HepG2 (cell line): ENCODE data around the gene GUCA2B. TPM values are rescaled to one million over a fixed set of nuclear protein-coding genes. Genes with fewer than 3 reads are reported as not detected.

ENCODE experiments used
- ATF1 ChIP-seq: IDR thresholded peaks from 2 replicates; pipeline ENCODE4 v1.6.1; 2016; ENCODE audit warnings: mild to moderate bottlenecking, control low read depth
- BCL6 ChIP-seq: IDR thresholded peaks from 2 replicates; pipeline ENCODE4 v1.6.1; 2016; ENCODE audit warnings: missing genetic modification reagents, missing compliant biosample characterization
- CHD4 ChIP-seq: fragments of 200-600 bp; sonication (generic); IDR thresholded peaks from 2 replicates; pipeline ENCODE4 v1.7.0; 2017; ENCODE audit warnings: mild to moderate bottlenecking, low read length, borderline replicate concordance
- FOSL1 ChIP-seq: sonication (generic); formaldehyde crosslinking; IDR thresholded peaks from 2 replicates; pipeline ENCODE4 v1.9.0; 2021; ENCODE audit warnings: missing genetic modification reagents, borderline replicate concordance
- GABPA ChIP-seq, 2 experiments: IDR thresholded peaks; 2 replicates each; pipeline ENCODE4 v1.6.1; 2011 to 2016; ENCODE audit warnings: low read depth in 2 of 2, low read length in 1 of 2, missing biosample characterization in 1 of 2, missing genetic modification characterization in 1 of 2
- HOXA9 ChIP-seq: sonication (generic); formaldehyde crosslinking; IDR thresholded peaks from 2 replicates; pipeline ENCODE4 v1.8.1; 2022; ENCODE audit warnings: missing genetic modification reagents, mild to moderate bottlenecking, moderate library complexity, borderline replicate concordance
- IRF2 ChIP-seq: IDR thresholded peaks from 2 replicates; pipeline ENCODE4 v1.6.1; 2018; ENCODE audit warnings: missing genetic modification reagents, missing compliant biosample characterization
- JUN ChIP-seq: sonication (generic); formaldehyde crosslinking; IDR thresholded peaks from 2 replicates; pipeline ENCODE4 v1.4.0; 2020; ENCODE audit warnings: mild to moderate bottlenecking, missing genetic modification reagents
- PHF21A ChIP-seq: sonication (generic); formaldehyde crosslinking; IDR thresholded peaks from 2 replicates; pipeline ENCODE4 v1.5.0; 2020; ENCODE audit warnings: mild to moderate bottlenecking, missing genetic modification reagents
- SPEN ChIP-seq: sonication (generic); formaldehyde crosslinking; IDR thresholded peaks from 2 replicates; pipeline ENCODE4 v1.5.1; 2020; ENCODE audit warnings: low read depth, mild to moderate bottlenecking, missing genetic modification reagents
- TSC22D2 ChIP-seq: sonication (generic); formaldehyde crosslinking; IDR thresholded peaks from 2 replicates; pipeline ENCODE4 v1.5.1; 2020; ENCODE audit warnings: missing genetic modification reagents, mild to moderate bottlenecking, borderline replicate concordance
- ZFX ChIP-seq: sonication (generic); formaldehyde crosslinking; IDR thresholded peaks from 2 replicates; pipeline ENCODE4 v1.4.0; 2020; ENCODE audit warnings: mild to moderate bottlenecking, low read depth, missing genetic modification reagents, moderate library complexity
- ZNF207 ChIP-seq: fragments of 450-650 bp; IDR thresholded peaks from 2 replicates; pipeline ENCODE4 v1.6.1; 2016; ENCODE audit warnings: antibody characterized with exemption, borderline replicate concordance
- ZNF496 ChIP-seq: sonication (generic); formaldehyde crosslinking; IDR thresholded peaks from 2 replicates; pipeline ENCODE4 v1.8.1; 2023; ENCODE audit warnings: mild to moderate bottlenecking, moderate library complexity, missing genetic modification reagents; ENCODE audit not compliant: insufficient replicate concordance
- ZNF781 ChIP-seq: sonication (generic); formaldehyde crosslinking; IDR thresholded peaks from 2 replicates; pipeline ENCODE4 v1.5.1; 2020; ENCODE audit warnings: borderline replicate concordance, mild to moderate bottlenecking, missing genetic modification reagents; ENCODE audit errors: not compliant biosample characterization
- polyA plus RNA-seq, 8 experiments: library from polyadenylated mRNA; depleted of rRNA in 3 of 8; stranded (reverse) in 7 of 8; unstranded in 1 of 8; fragments of >200 nt; fragmentation: Illumina TruSeq in 4 of 8; extraction: Trizol in 4 of 8; gene quantifications; 2 replicates each; pipeline versions ENCODE4 v1.2.1 to v1.2.3, GENCODE V29; 2011 to 2016; ENCODE audit warnings: low read depth in 4 of 8, missing spikeins in 1 of 8, mixed read lengths in 1 of 8; ENCODE audit not compliant: insufficient read depth in 1 of 8
- total RNA-seq, 5 experiments: library from RNA; depleted of rRNA; stranded (reverse); fragments of >200 nt; fragmentation: Illumina TruSeq; extraction: Trizol; gene quantifications; 2 replicates each; pipeline ENCODE4 v1.2.3, GENCODE V29; 2016; ENCODE audit warnings: low read depth in 1 of 5
- TF ChIP-seq, protein P1 (sequence below): IDR thresholded peaks from 2 replicates; pipeline ENCODE4 v1.4.0; 2020; ENCODE audit warnings: mild to moderate bottlenecking, missing genetic modification reagents
- TF ChIP-seq, protein P2 (sequence below): IDR thresholded peaks from 2 replicates; pipeline ENCODE4 v1.6.1; 2016; ENCODE audit warnings: missing compliant biosample characterization, missing genetic modification reagents, borderline replicate concordance
- TF ChIP-seq, protein P3 (sequence below): sonication (generic); formaldehyde crosslinking; IDR thresholded peaks from 2 replicates; pipeline ENCODE4 v1.4.0; 2020; ENCODE audit warnings: mild to moderate bottlenecking, missing genetic modification reagents
- TF ChIP-seq, protein P4 (sequence below): sonication (generic); formaldehyde crosslinking; IDR thresholded peaks from 2 replicates; pipeline ENCODE4 v1.5.1; 2020; ENCODE audit warnings: missing genetic modification reagents, mild to moderate bottlenecking, borderline replicate concordance

GUCA2B gene
- total and polyA plus RNA-seq, 2 of the 13 experiments (the other 11 are each of a cell fraction or from before 2014, with no cell fraction given) = not detected

DNA sequence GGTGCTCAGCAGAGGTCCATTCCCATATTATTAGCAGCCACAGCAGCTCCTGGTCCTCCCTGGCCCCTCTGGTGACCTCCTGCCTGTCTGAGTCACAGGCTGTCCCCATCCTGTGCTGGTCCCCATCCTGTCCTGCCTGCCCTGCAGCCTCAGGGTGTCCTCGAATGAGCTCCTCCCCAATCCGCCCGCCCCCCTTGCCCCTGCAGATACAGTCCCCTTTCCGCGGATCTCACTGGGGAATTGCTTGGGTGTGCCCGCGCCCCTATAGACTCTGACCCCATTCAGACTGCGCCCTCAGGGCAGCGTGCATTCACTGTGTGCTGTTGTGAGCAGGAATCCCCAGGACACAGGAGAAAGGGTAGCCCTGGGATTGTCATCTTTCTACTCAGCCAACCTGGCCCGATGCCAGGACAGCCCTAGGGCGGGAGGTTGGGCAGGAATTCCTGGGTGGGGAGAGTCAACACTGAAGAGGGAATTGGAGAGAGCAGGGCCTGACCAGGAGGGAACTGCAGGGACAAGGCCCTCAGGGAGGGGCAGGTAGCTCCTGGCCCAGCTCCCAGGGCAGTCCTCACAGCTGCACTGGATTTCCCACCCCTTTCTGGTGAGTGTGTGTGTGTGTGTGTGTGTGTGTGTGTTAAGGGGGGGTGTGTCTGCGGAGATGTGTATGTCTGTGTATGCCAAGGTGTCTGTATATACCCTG, 12.5 kb downstream of the GUCA2B start (continued):
- TF ChIP-seq TSC22D2 (CRISPR knock-in tag) = no peak
- TF ChIP-seq, protein P1, sequence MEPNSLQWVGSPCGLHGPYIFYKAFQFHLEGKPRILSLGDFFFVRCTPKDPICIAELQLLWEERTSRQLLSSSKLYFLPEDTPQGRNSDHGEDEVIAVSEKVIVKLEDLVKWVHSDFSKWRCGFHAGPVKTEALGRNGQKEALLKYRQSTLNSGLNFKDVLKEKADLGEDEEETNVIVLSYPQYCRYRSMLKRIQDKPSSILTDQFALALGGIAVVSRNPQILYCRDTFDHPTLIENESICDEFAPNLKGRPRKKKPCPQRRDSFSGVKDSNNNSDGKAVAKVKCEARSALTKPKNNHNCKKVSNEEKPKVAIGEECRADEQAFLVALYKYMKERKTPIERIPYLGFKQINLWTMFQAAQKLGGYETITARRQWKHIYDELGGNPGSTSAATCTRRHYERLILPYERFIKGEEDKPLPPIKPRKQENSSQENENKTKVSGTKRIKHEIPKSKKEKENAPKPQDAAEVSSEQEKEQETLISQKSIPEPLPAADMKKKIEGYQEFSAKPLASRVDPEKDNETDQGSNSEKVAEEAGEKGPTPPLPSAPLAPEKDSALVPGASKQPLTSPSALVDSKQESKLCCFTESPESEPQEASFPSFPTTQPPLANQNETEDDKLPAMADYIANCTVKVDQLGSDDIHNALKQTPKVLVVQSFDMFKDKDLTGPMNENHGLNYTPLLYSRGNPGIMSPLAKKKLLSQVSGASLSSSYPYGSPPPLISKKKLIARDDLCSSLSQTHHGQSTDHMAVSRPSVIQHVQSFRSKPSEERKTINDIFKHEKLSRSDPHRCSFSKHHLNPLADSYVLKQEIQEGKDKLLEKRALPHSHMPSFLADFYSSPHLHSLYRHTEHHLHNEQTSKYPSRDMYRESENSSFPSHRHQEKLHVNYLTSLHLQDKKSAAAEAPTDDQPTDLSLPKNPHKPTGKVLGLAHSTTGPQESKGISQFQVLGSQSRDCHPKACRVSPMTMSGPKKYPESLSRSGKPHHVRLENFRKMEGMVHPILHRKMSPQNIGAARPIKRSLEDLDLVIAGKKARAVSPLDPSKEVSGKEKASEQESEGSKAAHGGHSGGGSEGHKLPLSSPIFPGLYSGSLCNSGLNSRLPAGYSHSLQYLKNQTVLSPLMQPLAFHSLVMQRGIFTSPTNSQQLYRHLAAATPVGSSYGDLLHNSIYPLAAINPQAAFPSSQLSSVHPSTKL (CRISPR knock-in tag) = peak; percentile 59
- TF ChIP-seq, protein P2, sequence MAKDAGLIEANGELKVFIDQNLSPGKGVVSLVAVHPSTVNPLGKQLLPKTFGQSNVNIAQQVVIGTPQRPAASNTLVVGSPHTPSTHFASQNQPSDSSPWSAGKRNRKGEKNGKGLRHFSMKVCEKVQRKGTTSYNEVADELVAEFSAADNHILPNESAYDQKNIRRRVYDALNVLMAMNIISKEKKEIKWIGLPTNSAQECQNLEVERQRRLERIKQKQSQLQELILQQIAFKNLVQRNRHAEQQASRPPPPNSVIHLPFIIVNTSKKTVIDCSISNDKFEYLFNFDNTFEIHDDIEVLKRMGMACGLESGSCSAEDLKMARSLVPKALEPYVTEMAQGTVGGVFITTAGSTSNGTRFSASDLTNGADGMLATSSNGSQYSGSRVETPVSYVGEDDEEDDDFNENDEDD (CRISPR knock-in tag) = peak; percentile 14; the same call in 1 of the 2 replicates
- no peak for TF ChIP-seq SPEN (CRISPR knock-in tag)
- TF ChIP-seq ZNF781 = no peak
- TF ChIP-seq ATF1 (CRISPR knock-in tag) = no peak
- TF ChIP-seq PHF21A (CRISPR knock-in tag) = peak; percentile 90
- TF ChIP-seq HOXA9 (CRISPR knock-in tag) = no peak
- TF ChIP-seq, protein P3, sequence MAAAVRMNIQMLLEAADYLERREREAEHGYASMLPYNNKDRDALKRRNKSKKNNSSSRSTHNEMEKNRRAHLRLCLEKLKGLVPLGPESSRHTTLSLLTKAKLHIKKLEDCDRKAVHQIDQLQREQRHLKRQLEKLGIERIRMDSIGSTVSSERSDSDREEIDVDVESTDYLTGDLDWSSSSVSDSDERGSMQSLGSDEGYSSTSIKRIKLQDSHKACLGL = 0 out of 2 replicates have a peak, but pooled peaks have one; percentile 18
- TF ChIP-seq, protein P4, sequence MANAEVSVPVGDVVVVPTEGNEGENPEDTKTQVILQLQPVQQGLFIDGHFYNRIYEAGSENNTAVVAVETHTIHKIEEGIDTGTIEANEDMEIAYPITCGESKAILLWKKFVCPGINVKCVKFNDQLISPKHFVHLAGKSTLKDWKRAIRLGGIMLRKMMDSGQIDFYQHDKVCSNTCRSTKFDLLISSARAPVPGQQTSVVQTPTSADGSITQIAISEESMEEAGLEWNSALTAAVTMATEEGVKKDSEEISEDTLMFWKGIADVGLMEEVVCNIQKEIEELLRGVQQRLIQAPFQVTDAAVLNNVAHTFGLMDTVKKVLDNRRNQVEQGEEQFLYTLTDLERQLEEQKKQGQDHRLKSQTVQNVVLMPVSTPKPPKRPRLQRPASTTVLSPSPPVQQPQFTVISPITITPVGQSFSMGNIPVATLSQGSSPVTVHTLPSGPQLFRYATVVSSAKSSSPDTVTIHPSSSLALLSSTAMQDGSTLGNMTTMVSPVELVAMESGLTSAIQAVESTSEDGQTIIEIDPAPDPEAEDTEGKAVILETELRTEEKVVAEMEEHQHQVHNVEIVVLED = no peak
- TF ChIP-seq IRF2 (CRISPR knock-in tag) = 0 out of 2 replicates have a peak, but pooled peaks have one; percentile 24
- TF ChIP-seq FOSL1 (CRISPR knock-in tag) = no peak
- no peak for TF ChIP-seq ZNF207
- peak; percentile 55; the same call in 1 of the 2 replicates for TF ChIP-seq ZFX
- TF ChIP-seq CHD4 = no peak
- peak; percentile 15; the same call in 1 of the 2 replicates for TF ChIP-seq GABPA (IDR thresholded peaks at IDR 0.05; ENCODE audit: low read depth, low read length)
- TF ChIP-seq GABPA (CRISPR knock-in tag; IDR thresholded peaks at IDR 0.05; ENCODE audit: low read depth) = no peak
- TF ChIP-seq ZNF496 = no peak
- no peak for TF ChIP-seq JUN
- TF ChIP-seq BCL6 (CRISPR knock-in tag) = peak; percentile 61
